Thoracic aorta (tissue), 2 donors: ENCODE results near the gene MIER2. TPM values are rescaled to one million over a fixed set of nuclear protein-coding genes. Genes with fewer than 3 reads are reported as not detected.
"Not testable (repeated sequence)": the region's sequence is repeated elsewhere in the genome, so short reads cannot be mapped to it uniquely, and the experiment has no call there.

ENCODE experiments used
- ATAC-seq: fragments of 150-250 bp; one replicate; pipeline ENCODE4 v1.8.0; 2017; ENCODE audit warnings: low read depth; ENCODE audit not compliant: insufficient number of reproducible peaks, low FRiP score
- DNase-seq: peaks from one replicate; pipeline ENCODE4 v3.0.0-alpha.2; 2020; ENCODE audit warnings: low spot score
- H3K27ac ChIP-seq, 2 donors: fragments of 200-600 bp; sonication (generic); 1 replicate in 1 of 2; 2 replicates in 1 of 2; pipeline ENCODE4 v1.5.1; 2016; ENCODE audit warnings: mild to moderate bottlenecking in 2 of 2, moderate library complexity in 2 of 2
- H3K27me3 ChIP-seq: fragments of 200-600 bp; sonication (generic); replicated peaks from 2 replicates; pipeline ENCODE4 v1.6.0; 2016; ENCODE audit warnings: mild to moderate bottlenecking; ENCODE audit not compliant: insufficient read depth
- H3K36me3 ChIP-seq: fragments of 200-600 bp; sonication (generic); one replicate; pipeline ENCODE4 v1.5.1; 2016
- H3K4me1 ChIP-seq, 2 donors: fragments of 200-600 bp; sonication (generic); 1 replicate in 1 of 2; 2 replicates in 1 of 2; pipeline versions ENCODE4 v1.5.1 to v1.6.0; 2016; ENCODE audit warnings: low read depth in 2 of 2, mild to moderate bottlenecking in 1 of 2; ENCODE audit not compliant: control insufficient read depth in 1 of 2
- H3K4me3 ChIP-seq: fragments of 200-600 bp; sonication (generic); 2 replicates; pipeline ENCODE4 v1.5.1; 2016; ENCODE audit warnings: mild to moderate bottlenecking
- H3K9me3 ChIP-seq: fragments of 200-600 bp; sonication (generic); 2 replicates; pipeline ENCODE4 v1.5.1; 2016
- CTCF ChIP-seq: fragments of 200-600 bp; sonication (generic); IDR thresholded peaks from one replicate; pipeline ENCODE4 v1.5.1; 2019; ENCODE audit warnings: antibody characterized with exemption
- total RNA-seq, 2 donors: library from RNA; depleted of rRNA; stranded (reverse); fragments of >200 nt; gene quantifications; one replicate each; pipeline versions ENCODE4 v1.1.0 to v1.2.3, GENCODE V29; 2016

The MIER2 gene
- total RNA-seq, 2 donors from 2014 or later = 8.8 to 43.6 TPM

GRCh38 chr19:273393-273792 lies 71.2 kb downstream of the MIER2 start:
- Histone ChIP-seq H3K27ac (no peak overlapping the region), H3K9me3 (no peaks in the 10 kb centered on the region), H3K4me1 (no peaks in the 10 kb centered on the region), H3K27me3 (no peaks in the 10 kb centered on the region), H3K4me3 (no peak overlapping the region), H3K36me3 (no peaks in the 10 kb centered on the region)
- DNase-seq (no peak), ATAC-seq (no peak)
- TF ChIP-seq CTCF = no peak

- Histone ChIP-seq H3K36me3 (no peaks in the 10 kb centered on the region), H3K9me3 (no peaks in the 10 kb centered on the region), H3K27me3 (no peaks in the 10 kb centered on the region), H3K27ac (no peak overlapping the region), H3K4me1 (peaks cover 6 to 9% of the 10 kb centered on the region in 2 donors), H3K4me3 (no peak overlapping the region)
- DNase-seq = no peak
- no peak for ATAC-seq
- no peak for TF ChIP-seq CTCF
Observed at GRCh38 chr19:271856-272255, 72.7 kb downstream of the MIER2 start.

- H3K9me3 ChIP-seq, H3K27me3 ChIP-seq, DNase-seq, H3K4me3 ChIP-seq, ATAC-seq, H3K36me3 ChIP-seq, H3K27ac ChIP-seq: not testable (repeated sequence)
- H3K4me1 ChIP-seq = peaks cover 8 to 12% of the 10 kb centered on the region in 2 donors
Observed at GRCh38 chr19:270766-271318, 73.8 kb downstream of the MIER2 start.

- Histone ChIP-seq H3K9me3 (no peaks in the 10 kb centered on the region), H3K27ac (no peak overlapping the region), H3K27me3 (no peaks in the 10 kb centered on the region), H3K36me3 (no peaks in the 10 kb centered on the region), H3K4me1 (peaks cover 8 to 12% of the 10 kb centered on the region in 2 donors), H3K4me3 (no peak overlapping the region)
- DNase-seq = no peak
- ATAC-seq = no peak
- TF ChIP-seq CTCF = no peak
Observed at GRCh38 chr19:269241-269640, 75.4 kb downstream of the MIER2 start.

- TF ChIP-seq CTCF = no peak
- no peaks in the 10 kb centered on the region for H3K36me3 ChIP-seq
- peaks cover 5 to 6% of the 10 kb centered on the region in 2 donors for H3K4me1 ChIP-seq
- ATAC-seq (no peak), DNase-seq (no peak)
- H3K4me3 ChIP-seq = no peak overlapping the region
- H3K27ac ChIP-seq = no peak overlapping the region
- H3K27me3 ChIP-seq = no peaks in the 10 kb centered on the region
- no peaks in the 10 kb centered on the region for H3K9me3 ChIP-seq
Observed at GRCh38 chr19:262125-262524, 82.5 kb downstream of the MIER2 start.

GRCh38 chr19:256804-257203 lies 87.8 kb downstream of the MIER2 start:
- not testable (repeated sequence) for DNase-seq, ATAC-seq

More at GRCh38 chr19:256804-257203, 87.8 kb downstream of the MIER2 start:
- not testable (repeated sequence) for H3K27ac ChIP-seq, H3K36me3 ChIP-seq, H3K9me3 ChIP-seq, H3K4me3 ChIP-seq, H3K4me1 ChIP-seq, H3K27me3 ChIP-seq

Other genes starting within 250 kb of the MIER2 start
- gene OR4F17, start 237.7 kb downstream of the MIER2 start, total RNA-seq = not detected
- 1 to 10 TPM in 1 of 2 donors, under 1 TPM in 1; 0.56 to 1.6 TPM for gene PLPP2, start 53.4 kb downstream of the MIER2 start, total RNA-seq
- gene C2CD4C, start 64.4 kb upstream of the MIER2 start, total RNA-seq = 1 to 10 TPM in 1 of 2 donors, under 1 TPM in 1; 0.54 to 1.6 TPM
- 10 to 100 TPM; 17.2 to 18.8 TPM for gene SHC2, start 116.2 kb upstream of the MIER2 start, total RNA-seq
- under 1 TPM in 1 of 2 donors, not detected in 1; 0.92 TPM for gene MADCAM1, start 151.7 kb upstream of the MIER2 start, total RNA-seq
- 10 to 100 TPM; 34.1 to 94.1 TPM for gene TPGS1, start 162.7 kb upstream of the MIER2 start, total RNA-seq
- gene CDC34, start 187.0 kb upstream of the MIER2 start, total RNA-seq = 10 to 100 TPM; 40.2 to 86.2 TPM
- gene GZMM, start 199.3 kb upstream of the MIER2 start, total RNA-seq = under 1 TPM in 1 of 2 donors, not detected in 1; 0.54 TPM
- 100 to 1,000 TPM; 344 to 575 TPM for gene BSG, start 227.8 kb upstream of the MIER2 start, total RNA-seq
- gene HCN2, start 245.1 kb upstream of the MIER2 start, total RNA-seq = not detected